Uterus (tissue), 2 donors: Measurements from ENCODE around the gene GNPAT.

Experiments used
- POLR2A ChIP-seq, 2 donors: fragments of 450-650 bp; IDR thresholded peaks; one replicate each; pipeline ENCODE4 v1.6.1; 2016; ENCODE audit warnings: antibody characterized with exemption in 2 of 2, mild to moderate bottlenecking in 1 of 2, moderate library complexity in 1 of 2
- TF ChIP-seq, protein P1 (sequence below), 4 experiments: fragments of 200-600 bp in 2 of 4; fragments of 450-650 bp in 2 of 4; sonication (generic) in 2 of 4; IDR thresholded peaks; one replicate each; pipeline ENCODE4 v1.5.1; 2016 to 2019; ENCODE audit warnings: antibody characterized with exemption in 4 of 4, mild to moderate bottlenecking in 2 of 4, moderate library complexity in 1 of 4

DNA sequence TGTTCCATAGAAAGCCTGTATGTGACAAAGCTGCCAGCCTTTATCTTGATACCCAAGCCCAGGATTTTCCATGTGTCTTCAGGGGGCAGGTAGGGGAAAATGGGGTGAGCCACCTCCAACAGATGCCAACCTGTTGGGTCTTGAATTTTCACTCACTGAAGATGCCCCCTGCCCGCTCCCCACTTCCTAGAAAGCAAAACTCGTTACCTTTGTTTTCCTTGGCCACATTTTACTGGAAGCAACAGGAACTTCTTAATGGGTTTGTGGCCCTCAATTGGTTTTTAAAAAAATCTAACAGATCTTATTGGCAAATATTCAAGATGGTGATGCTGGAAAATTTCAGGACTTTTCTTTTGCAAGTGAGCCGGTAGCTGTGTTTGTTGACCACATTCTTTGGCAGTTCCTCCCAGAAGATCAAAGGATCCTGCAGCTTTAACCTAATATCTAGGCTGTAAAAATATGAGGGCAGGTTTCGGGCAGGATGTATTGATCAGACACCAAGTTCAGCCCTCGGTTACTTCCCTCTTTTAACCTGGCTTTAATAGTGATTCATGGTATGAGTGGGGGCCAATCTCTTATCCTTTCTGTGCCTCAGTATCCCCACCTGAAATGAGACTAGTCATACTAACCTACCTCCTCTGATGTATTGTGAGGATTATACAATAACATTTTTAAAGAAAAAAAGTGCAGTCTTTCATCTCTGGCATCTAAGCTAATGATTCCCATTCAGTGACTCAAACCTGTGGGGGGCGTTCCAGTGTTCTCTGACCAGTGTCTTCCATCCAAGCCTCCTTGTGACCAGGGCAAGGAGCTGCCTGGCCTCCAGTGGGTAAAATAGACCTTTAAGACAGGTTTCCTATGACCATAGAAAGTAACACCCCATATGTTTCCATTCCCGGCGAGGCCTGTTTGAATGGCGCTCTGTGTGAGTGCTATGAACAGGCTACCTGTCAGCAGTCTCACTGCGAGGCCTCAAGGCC is 21.3 kb upstream of the GNPAT start:
- TF ChIP-seq, protein P1, sequence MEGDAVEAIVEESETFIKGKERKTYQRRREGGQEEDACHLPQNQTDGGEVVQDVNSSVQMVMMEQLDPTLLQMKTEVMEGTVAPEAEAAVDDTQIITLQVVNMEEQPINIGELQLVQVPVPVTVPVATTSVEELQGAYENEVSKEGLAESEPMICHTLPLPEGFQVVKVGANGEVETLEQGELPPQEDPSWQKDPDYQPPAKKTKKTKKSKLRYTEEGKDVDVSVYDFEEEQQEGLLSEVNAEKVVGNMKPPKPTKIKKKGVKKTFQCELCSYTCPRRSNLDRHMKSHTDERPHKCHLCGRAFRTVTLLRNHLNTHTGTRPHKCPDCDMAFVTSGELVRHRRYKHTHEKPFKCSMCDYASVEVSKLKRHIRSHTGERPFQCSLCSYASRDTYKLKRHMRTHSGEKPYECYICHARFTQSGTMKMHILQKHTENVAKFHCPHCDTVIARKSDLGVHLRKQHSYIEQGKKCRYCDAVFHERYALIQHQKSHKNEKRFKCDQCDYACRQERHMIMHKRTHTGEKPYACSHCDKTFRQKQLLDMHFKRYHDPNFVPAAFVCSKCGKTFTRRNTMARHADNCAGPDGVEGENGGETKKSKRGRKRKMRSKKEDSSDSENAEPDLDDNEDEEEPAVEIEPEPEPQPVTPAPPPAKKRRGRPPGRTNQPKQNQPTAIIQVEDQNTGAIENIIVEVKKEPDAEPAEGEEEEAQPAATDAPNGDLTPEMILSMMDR (IDR thresholded peaks at IDR 0.05) = no peak
- TF ChIP-seq POLR2A (IDR thresholded peaks at IDR 0.05) = no peak
